Adipocyte (in vitro differentiated cells): ENCODE data around the gene NKAPL.

Source experiments
- DNase-seq: peaks from one replicate; pipeline ENCODE4 v3.0.0-alpha.2; 2015; ENCODE audit warnings: low read depth
- H3K27me3 ChIP-seq: replicated peaks from 2 replicates; pipeline ENCODE4 v1.7.0; 2013; ENCODE audit warnings: mild to moderate bottlenecking, low read length, moderate library complexity; ENCODE audit not compliant: control insufficient read depth, insufficient read depth
- H3K36me3 ChIP-seq: 2 replicates; pipeline ENCODE4 v1.7.0; 2013; ENCODE audit warnings: low read length, mild to moderate bottlenecking, moderate library complexity; ENCODE audit not compliant: control insufficient read depth, insufficient read depth, severe bottlenecking
- H3K4me1 ChIP-seq: 2 replicates; pipeline ENCODE4 v1.7.0; 2013; ENCODE audit warnings: mild to moderate bottlenecking, low read length, moderate library complexity; ENCODE audit not compliant: control insufficient read depth, insufficient read depth
- H3K4me3 ChIP-seq: 2 replicates; pipeline ENCODE4 v1.7.0; 2013; ENCODE audit warnings: mild to moderate bottlenecking, low read length, moderate library complexity
- H3K9ac ChIP-seq: 2 replicates; pipeline ENCODE4 v1.7.0; 2013; ENCODE audit warnings: mild to moderate bottlenecking, low read length, moderate library complexity
- H3K9me3 ChIP-seq: 2 replicates; pipeline ENCODE4 v1.7.0; 2013; ENCODE audit warnings: mild to moderate bottlenecking, low read length, moderate library complexity; ENCODE audit not compliant: control insufficient read depth

The NKAPL gene

DNA sequence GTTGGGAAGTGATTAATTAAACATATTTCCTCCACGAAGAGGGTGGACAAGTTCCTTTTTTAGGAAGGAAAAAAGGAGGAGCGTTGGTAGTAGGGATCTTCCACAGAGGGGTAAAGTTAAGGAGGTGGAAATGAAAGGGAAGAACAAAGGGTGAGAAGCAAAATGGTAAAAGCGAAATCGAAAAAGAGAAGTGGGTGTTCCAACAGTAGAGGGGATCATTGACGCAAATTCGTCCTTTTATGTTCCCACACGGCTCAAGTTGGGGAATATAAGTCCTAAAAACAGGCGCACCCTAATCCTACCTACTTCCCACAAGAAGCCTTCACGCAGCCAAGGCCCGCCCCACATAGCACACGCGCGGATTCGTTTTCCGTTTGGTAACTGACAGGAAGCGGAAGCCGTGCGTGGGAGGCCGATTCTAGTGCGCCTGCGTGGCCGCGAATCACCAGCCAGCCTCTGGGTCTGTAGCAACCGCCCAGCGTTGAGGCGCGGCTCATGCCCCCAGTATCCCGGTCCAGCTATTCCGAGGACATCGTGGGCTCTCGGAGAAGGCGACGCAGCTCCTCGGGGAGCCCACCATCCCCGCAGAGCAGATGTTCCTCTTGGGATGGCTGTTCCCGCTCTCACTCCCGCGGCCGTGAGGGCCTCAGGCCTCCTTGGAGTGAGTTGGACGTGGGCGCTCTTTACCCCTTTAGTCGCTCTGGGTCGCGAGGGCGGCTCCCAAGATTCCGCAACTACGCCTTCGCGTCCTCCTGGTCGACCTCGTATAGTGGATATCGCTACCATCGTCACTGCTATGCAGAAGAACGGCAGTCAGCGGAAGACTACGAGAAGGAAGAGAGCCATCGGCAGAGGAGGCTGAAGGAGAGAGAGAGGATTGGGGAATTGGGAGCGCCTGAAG, at the start of gene NKAPL:
TSS of gene NKAPL (plus strand) at position 421 of the 901 bp plus-strand sequence. CDS start at position 496, 75 bp downstream.
- peak within 1 kb of the TSS; percentile 85 for H3K4me3 ChIP-seq
- peaks cover 12% of the 10 kb centered on the region for H3K4me1 ChIP-seq
- H3K9me3 ChIP-seq, result peaks cover 12% of the 10 kb centered on the region
- DNase-seq, result peak; percentile 72
- peak within 1 kb of the TSS; percentile 52 for H3K9ac ChIP-seq
- H3K36me3 ChIP-seq, result no peaks in the 10 kb centered on the region
- H3K27me3 ChIP-seq, result no peaks in the 10 kb centered on the region

DNA sequence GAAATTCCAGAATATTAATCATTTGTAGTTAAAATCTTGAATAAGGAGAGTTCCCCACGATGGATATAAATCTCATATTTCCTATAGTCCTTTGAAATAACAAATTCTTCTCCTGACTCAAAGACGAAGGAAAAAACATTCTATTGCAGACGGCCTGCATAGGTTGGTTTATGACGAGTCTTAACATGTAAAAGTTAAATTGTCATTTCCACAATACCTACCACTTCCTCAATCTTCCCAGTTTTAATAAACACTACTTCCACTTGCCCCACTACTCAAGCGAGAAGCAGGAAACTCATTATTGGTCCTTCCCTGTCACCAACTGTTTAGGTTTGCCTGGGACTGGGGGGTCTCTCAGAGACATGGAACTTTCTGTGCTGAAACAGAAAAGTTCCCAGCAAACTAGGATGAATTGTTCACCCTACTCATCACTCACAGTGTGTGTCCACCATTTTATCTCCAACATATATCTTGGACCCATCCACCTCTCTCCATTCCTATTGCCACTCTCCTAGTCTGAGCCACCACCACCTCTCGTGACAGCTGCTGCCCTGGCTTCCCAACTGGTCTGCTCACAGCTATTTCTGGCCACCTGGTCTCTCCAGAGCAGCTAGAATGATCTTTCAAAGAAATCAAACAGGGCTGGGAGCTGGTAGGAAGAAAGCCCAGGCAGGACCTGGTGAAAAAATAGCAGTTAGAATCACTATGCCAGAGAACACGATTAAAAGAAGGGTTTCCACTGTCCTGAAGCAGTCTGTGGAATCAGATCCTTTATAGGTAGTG, 49.2 kb upstream of the NKAPL start:
- H3K27me3 ChIP-seq, result peaks cover 42% of the 10 kb centered on the region
- no peak for DNase-seq
- peaks cover 1% of the 10 kb centered on the region for H3K9me3 ChIP-seq
- H3K9ac ChIP-seq, result no peak overlapping the region
- H3K4me1 ChIP-seq, result peaks cover 34% of the 10 kb centered on the region
- H3K4me3 ChIP-seq, result no peak overlapping the region
- H3K36me3 ChIP-seq, result no peaks in the 10 kb centered on the region

DNA sequence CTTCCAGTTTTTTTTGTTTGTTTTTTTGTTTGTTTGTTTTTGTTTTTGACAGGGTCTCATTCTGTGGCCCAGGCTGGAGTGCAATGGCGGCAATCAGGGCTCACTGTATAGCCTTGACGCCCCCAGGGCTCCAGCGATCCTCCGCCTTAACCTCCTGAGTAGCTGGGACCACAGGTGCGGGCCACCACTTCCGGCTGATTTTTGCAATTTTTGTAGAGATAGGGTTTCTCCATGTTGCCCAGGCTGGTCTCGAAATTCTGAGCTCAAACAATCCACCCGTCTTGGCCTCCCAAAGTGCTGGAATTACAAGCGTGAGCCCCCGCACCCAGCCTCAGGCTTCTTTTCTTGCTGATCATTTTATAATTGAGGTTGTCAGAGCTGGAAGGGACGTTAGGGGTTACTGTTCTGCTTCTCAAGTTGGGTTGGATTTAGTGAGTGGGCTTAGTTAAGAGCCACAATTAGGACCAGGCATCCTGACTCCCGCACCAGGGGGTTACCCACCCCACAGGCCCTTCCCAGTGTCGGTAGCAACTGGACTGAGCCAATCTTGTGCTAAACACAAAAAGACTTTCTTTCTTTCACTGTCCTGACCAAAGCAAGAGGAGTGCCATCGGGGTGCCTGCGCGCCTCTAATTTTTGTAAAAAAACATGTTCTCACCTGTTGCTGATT, 47.1 kb upstream of the NKAPL start:
- H3K9me3 ChIP-seq, result no peaks in the 10 kb centered on the region
- H3K36me3 ChIP-seq, result no peaks in the 10 kb centered on the region
- H3K27me3 ChIP-seq, result peaks cover 46% of the 10 kb centered on the region
- peak overlapping the region; percentile 68 for H3K9ac ChIP-seq
- peaks cover 16% of the 10 kb centered on the region for H3K4me1 ChIP-seq
- peak overlapping the region; percentile 83 for H3K4me3 ChIP-seq
- DNase-seq, result no peak

DNA sequence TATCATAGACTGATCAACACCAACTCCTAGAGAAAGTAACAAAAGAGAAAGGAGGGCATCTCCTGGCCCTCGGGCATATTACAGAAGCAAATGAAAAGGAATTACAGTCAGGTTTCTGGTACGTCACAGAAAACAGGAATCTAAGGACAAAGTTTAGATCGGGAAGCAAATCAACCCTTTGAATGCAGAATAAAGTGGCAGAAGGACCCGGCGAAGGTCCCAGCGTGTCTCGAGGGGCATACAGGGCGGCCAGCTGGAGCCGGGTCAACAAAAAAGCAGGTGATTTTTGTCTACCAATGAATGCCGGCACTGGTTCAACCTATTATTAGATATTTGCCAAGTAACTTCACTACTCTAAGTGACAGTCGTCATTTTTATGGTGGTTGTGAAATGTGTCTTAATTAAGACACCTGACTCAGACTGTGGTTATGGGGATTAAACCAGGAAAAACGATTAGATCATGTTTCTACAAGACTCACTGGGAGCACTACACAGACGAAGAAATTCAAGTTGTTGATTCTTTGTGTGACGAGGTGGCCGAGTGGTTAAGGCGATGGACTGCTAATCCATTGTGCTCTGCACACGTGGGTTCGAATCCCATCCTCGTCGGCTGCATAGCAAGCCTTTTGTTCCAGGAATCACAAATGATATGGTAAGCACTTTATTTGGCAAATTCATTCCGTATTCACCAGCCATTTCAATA, 46.4 kb upstream of the NKAPL start:
- Histone ChIP-seq H3K4me1 (peaks cover 9% of the 10 kb centered on the region), H3K9ac (peak overlapping the region; percentile 68), H3K4me3 (peak overlapping the region; percentile 83), H3K36me3 (no peaks in the 10 kb centered on the region), H3K9me3 (no peaks in the 10 kb centered on the region), H3K27me3 (peaks cover 46% of the 10 kb centered on the region)
- peak; percentile 82 for DNase-seq

DNA sequence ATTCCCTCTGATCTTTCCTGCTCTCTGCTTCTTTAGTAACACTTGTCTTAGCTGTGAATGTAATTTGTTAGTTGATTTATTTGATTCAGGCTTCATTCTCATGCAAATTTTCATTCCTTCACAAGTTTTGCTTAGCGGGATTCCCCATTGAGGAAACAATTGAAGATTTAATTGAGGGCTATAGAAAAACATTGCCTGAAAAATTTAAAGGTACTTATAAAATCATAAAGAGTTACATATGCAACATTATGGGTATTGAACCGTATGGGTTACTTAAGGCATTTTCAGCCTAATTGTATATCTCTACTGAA, 45.9 kb upstream of the NKAPL start:
- peaks cover 42% of the 10 kb centered on the region for H3K27me3 ChIP-seq
- no peaks in the 10 kb centered on the region for H3K9me3 ChIP-seq
- no peaks in the 10 kb centered on the region for H3K36me3 ChIP-seq
- H3K4me1 ChIP-seq, result peaks cover 7% of the 10 kb centered on the region
- no peak overlapping the region for H3K4me3 ChIP-seq
- no peak for DNase-seq
- H3K9ac ChIP-seq, result no peak overlapping the region

DNA sequence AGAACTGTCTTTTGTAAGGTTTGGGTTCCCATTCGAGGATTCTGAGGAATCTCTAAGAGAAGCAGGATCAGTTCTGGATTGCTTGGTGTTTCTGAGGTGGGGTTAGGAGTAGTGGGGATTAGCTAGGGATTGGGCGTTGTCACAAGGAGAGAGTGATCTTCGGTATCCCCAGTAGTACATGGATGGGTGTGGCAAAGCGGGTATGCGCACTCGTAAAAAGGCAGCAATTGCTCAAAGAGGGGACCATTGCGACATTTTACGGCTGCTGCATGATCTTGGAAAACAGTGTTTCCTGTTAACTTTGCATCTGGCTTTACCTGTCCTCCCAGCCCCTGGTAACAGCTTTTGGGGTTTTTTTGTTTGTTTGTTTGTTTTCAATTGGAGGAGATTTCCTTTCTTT, 43.7 kb upstream of the NKAPL start:
- H3K4me3 ChIP-seq, result peak overlapping the region; percentile 58
- peaks cover 14% of the 10 kb centered on the region for H3K4me1 ChIP-seq
- no peaks in the 10 kb centered on the region for H3K9me3 ChIP-seq
- H3K27me3 ChIP-seq, result peaks cover 19% of the 10 kb centered on the region
- no peak overlapping the region for H3K9ac ChIP-seq
- no peaks in the 10 kb centered on the region for H3K36me3 ChIP-seq
- no peak for DNase-seq

DNA sequence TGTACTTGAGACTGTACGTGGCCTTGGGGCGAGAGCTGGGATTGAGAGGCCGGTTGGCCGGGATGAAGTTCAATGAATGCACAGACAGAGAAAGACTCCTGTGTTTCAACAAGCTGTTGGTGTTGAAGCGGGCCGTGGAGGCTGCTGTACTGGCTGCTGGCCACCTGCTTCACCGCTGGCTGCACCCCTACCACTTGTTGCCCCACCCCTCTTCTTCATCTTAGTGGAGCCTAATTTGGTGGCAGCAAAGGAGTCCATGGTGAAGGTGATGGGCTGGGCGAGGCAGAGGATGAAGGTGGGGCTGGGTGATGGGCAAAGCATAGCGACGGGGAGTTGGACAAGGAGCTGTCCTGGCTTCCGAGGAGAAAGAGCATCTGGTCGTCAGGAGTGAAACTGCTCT, 41.2 kb upstream of the NKAPL start:
- peak overlapping the region; percentile 89 for H3K9ac ChIP-seq
- no peak for DNase-seq
- no peaks in the 10 kb centered on the region for H3K9me3 ChIP-seq
- H3K27me3 ChIP-seq, result peaks cover 3% of the 10 kb centered on the region
- peak overlapping the region; percentile 87 for H3K4me3 ChIP-seq
- H3K36me3 ChIP-seq, result no peaks in the 10 kb centered on the region
- H3K4me1 ChIP-seq, result peaks cover 11% of the 10 kb centered on the region

DNA sequence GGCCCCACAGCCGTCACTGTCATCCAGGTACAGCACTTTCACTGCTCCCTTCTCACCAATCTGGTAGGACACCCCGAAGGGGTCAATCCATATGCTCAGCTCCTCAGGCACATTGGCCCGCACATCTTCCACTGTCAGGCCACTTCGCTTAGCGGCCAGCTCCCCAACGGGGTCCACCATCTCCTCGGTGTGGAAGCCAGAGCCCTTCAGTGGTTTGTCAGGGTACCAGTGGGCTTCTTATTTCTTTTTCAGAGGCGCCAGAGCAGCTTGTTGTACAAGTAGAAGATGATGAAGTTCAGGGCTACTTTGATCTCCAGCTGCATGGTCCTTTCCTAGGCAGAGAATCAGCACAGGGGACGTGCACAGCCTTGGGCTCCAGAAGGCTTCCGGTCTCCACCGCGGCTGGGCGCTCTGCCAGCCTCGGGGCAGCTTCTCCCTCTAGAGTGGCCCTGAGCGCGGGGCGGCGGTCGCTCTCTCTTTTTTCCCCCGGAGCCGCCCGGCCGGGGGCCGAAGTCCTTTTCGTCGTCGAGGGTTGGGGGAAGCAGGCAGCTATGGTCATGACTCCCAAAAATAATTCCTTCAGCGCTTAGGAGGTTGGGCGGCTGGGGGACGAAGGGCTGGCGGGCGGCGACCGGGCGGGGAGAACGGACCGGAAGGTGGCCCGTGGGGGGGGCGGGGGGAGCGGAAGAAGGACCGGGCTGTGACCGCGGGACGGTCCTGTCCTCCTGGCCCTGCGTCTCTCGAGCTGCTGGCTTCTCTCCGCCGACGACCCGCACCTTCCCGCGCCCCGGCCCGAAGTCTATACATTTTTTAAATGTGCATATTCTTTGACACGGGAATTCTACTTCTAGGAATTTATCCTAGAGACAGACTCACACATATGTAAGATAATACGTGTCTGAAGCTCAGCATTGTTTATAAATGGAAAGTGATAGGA, 40.5 kb upstream of the NKAPL start:
- Histone ChIP-seq H3K9me3 (no peaks in the 10 kb centered on the region), H3K36me3 (no peaks in the 10 kb centered on the region), H3K9ac (peak overlapping the region; percentile 89), H3K4me1 (peaks cover 9% of the 10 kb centered on the region), H3K27me3 (peaks cover 7% of the 10 kb centered on the region), H3K4me3 (peak overlapping the region; percentile 87)
- peak; percentile 82 for DNase-seq

DNA sequence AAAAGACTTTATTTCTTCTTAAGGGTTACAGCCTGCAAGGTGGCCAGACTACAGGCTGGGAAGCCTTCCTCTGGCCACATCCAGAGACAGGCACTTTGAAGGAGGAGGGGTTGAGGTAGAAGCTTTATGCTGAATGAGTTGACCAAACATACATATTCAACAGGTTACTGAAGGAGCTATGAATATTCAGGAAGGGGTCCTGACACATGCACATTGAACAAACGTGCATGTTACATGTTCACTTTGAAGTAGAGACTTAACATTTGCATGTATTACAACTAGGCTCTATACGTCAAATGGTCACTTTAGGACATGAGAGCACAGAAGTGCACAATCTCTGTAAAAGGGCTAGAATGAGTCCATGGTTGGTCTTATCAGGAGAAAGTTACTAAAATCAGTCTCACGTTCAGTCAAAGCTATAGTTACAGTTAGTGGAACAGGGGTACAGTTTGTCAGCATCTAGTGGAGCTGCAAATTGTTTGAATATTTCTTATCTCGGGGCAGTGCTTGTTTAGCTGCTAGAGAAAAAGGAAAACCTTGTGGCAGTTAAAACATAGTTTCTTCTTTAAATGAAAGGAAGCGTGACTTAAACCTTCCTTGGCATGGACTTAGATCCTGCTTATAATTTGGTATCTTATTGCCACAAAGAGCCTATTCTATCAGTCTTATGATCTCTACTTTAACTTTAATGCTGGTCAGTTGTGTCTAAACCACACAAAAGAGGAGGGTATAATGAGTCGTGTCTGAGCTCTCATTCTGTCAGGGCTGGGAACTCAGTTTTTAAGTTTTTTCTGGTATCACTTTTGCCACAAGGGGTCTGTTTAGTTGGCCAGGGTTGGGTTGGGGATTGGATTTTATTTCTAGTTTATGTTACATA, 38.6 kb upstream of the NKAPL start:
- peaks cover 13% of the 10 kb centered on the region for H3K4me1 ChIP-seq
- no peaks in the 10 kb centered on the region for H3K9me3 ChIP-seq
- no peaks in the 10 kb centered on the region for H3K36me3 ChIP-seq
- H3K27me3 ChIP-seq, result peaks cover 7% of the 10 kb centered on the region
- DNase-seq, result no peak
- H3K4me3 ChIP-seq, result no peak overlapping the region
- no peak overlapping the region for H3K9ac ChIP-seq
